ENCODE measurements around the gene TFIP11.

The TFIP11 gene

DNA sequence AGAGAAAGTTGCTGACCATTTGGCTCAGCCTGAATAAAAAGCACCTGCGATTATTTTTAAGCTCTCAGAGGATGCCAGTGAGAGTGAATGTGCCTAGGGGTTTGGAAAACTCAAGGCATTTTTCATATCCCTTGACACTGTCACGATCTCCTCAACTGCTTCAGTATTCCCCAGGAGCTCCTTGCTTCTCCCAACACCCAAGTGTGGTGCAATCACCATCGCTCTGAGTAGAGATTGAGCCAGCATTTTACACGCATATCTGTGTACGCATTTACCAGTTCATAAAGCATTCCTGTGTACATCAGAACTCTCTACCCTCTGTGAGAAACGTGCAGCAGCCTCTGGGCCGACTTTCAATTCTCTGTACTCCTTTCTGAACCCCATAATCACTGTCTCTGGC, 27.3 kb downstream of the TFIP11 start:
- DNase-seq (ENCODE audit: low read depth): no peak
- TF ChIP-seq, protein P1, sequence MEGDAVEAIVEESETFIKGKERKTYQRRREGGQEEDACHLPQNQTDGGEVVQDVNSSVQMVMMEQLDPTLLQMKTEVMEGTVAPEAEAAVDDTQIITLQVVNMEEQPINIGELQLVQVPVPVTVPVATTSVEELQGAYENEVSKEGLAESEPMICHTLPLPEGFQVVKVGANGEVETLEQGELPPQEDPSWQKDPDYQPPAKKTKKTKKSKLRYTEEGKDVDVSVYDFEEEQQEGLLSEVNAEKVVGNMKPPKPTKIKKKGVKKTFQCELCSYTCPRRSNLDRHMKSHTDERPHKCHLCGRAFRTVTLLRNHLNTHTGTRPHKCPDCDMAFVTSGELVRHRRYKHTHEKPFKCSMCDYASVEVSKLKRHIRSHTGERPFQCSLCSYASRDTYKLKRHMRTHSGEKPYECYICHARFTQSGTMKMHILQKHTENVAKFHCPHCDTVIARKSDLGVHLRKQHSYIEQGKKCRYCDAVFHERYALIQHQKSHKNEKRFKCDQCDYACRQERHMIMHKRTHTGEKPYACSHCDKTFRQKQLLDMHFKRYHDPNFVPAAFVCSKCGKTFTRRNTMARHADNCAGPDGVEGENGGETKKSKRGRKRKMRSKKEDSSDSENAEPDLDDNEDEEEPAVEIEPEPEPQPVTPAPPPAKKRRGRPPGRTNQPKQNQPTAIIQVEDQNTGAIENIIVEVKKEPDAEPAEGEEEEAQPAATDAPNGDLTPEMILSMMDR (IDR thresholded peaks at IDR 0.05; ENCODE audit: low read depth, low read length, missing control alignments): no peak
- H3K4me3 ChIP-seq (ENCODE audit: low read depth, low read length): no peak overlapping the region; the same call in 1 of the 2 replicates

- DNase-seq (ENCODE audit: low read depth): no peak
- peak overlapping the region; percentile 96 for H3K4me3 ChIP-seq (ENCODE audit: low read depth, low read length)
- TF ChIP-seq, protein P1 (IDR thresholded peaks at IDR 0.05; ENCODE audit: low read depth, low read length, missing control alignments): no peak
These were observed 27.9 kb downstream of the TFIP11 start for GRCh38 chr22:26484360-26484706.

GRCh38 chr22:26483439-26484359, 28.6 kb downstream of the TFIP11 start, which contains the start of the genes HPS4 and SRRD:
Gene HPS4, minus strand, starts transcription at chr22:26483783. Its CDS starts 2,021 bp downstream, at chr22:26481762.
Gene SRRD, plus strand, starts transcription at chr22:26483877. Its CDS starts 14 bp downstream, at chr22:26483891.
- DNase-seq (ENCODE audit: low read depth): peak; percentile 62
- TF ChIP-seq, protein P1 (IDR thresholded peaks at IDR 0.05; ENCODE audit: low read depth, low read length, missing control alignments): no peak
- peak within 1 kb of the TSS; percentile 96 for H3K4me3 ChIP-seq (ENCODE audit: low read depth, low read length)

GRCh38 chr22:26483043-26483438, 29.2 kb downstream of the TFIP11 start:
- TF ChIP-seq, protein P1 (IDR thresholded peaks at IDR 0.05; ENCODE audit: low read depth, low read length, missing control alignments): no peak
- peak overlapping the region; percentile 96 for H3K4me3 ChIP-seq (ENCODE audit: low read depth, low read length)
- DNase-seq (ENCODE audit: low read depth): no peak

DNA sequence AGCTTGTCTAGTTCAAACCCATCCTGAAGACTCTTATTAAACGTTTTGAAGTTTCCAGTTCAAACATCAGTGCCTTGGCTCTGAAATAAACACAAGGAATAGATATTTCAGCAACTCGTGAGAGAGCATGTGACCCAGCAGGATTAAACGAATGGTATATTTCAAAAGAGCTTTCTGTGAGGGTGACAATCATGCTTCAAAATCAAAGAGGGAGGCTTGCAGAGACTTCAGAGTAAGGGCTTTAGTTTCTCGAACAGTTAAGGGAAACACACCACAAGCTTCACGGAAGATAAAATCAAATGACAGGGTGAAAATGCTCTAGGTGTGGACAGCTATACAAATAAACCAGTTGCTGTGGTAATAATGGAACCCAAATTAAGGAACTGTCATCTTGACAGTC, 30.1 kb downstream of the TFIP11 start:
- no peak for DNase-seq (ENCODE audit: low read depth)
- peak overlapping the region; percentile 96; the same call in 1 of the 2 replicates for H3K4me3 ChIP-seq (ENCODE audit: low read depth, low read length)
- TF ChIP-seq, protein P1 (IDR thresholded peaks at IDR 0.05; ENCODE audit: low read depth, low read length, missing control alignments): no peak

- H3K4me3 ChIP-seq (ENCODE audit: low read depth, low read length): peak overlapping the region; percentile 55; the same call in 1 of the 2 replicates
- peak; percentile 30 for DNase-seq (ENCODE audit: low read depth)
- TF ChIP-seq, protein P1 (IDR thresholded peaks at IDR 0.05; ENCODE audit: low read depth, low read length, missing control alignments): no peak
These were observed 30.6 kb downstream of the TFIP11 start for GRCh38 chr22:26481694-26482093.

Data from GM12864 (cell line).